ENCODE results near the gene KCNMA1.

Gene KCNMA1

GRCh38 chr10:77631241-77631640 is 6.4 kb downstream of the KCNMA1 start:
- no peak for DNase-seq

GRCh38 chr10:77630507-77630848 is 7.1 kb downstream of the KCNMA1 start:
- no peak for DNase-seq

- DNase-seq: no peak
These were observed 7.7 kb downstream of the KCNMA1 start for GRCh38 chr10:77629775-77630506.

GRCh38 chr10:77628906-77629730 is 8.5 kb downstream of the KCNMA1 start:
- no peak for DNase-seq

- DNase-seq: no peak
These were observed 11.2 kb downstream of the KCNMA1 start for GRCh38 chr10:77626266-77626935.

GRCh38 chr10:77625379-77625778 is 12.2 kb downstream of the KCNMA1 start:
- DNase-seq: no peak

GRCh38 chr10:77622889-77623291 is 14.7 kb downstream of the KCNMA1 start:
- no peak for DNase-seq

- no peak for DNase-seq
These were observed 16.9 kb downstream of the KCNMA1 start for GRCh38 chr10:77620731-77621130.

GRCh38 chr10:77619964-77620703 is 17.5 kb downstream of the KCNMA1 start:
- DNase-seq: no peak

GRCh38 chr10:77618117-77618516 is 19.5 kb downstream of the KCNMA1 start:
- DNase-seq: no peak

GRCh38 chr10:77616766-77617165 is 20.8 kb downstream of the KCNMA1 start:
- no peak for DNase-seq

- no peak for DNase-seq
These were observed 22.6 kb downstream of the KCNMA1 start for GRCh38 chr10:77614778-77615625.

GRCh38 chr10:77613476-77614130 is 24.0 kb downstream of the KCNMA1 start:
- DNase-seq: no peak

- DNase-seq: no peak
These were observed 25.9 kb downstream of the KCNMA1 start for GRCh38 chr10:77611670-77612069.

- DNase-seq: no peak
These were observed 26.4 kb downstream of the KCNMA1 start for GRCh38 chr10:77611221-77611620.

GRCh38 chr10:77609781-77610272 is 27.8 kb downstream of the KCNMA1 start:
- no peak for DNase-seq

- no peak for DNase-seq
These were observed 29.3 kb downstream of the KCNMA1 start for GRCh38 chr10:77608281-77608680.

- no peak for DNase-seq
These were observed 30.9 kb downstream of the KCNMA1 start for GRCh38 chr10:77606751-77607150.

- DNase-seq: no peak
These were observed 32.1 kb downstream of the KCNMA1 start for GRCh38 chr10:77605466-77605865.

- DNase-seq: no peak
These were observed 32.7 kb downstream of the KCNMA1 start for GRCh38 chr10:77604941-77605351.

GRCh38 chr10:77604063-77604462 is 33.5 kb downstream of the KCNMA1 start:
- DNase-seq: no peak
